GM10847 (cell line): ENCODE results near the gene MRGPRG.

ENCODE experiments used
- POLR2A ChIP-seq: IDR thresholded peaks from 2 replicates; pipeline ENCODE4 v1.6.1; 2011; ENCODE audit not compliant: insufficient read length; ENCODE audit errors: extremely low read depth

MRGPRG gene

DNA sequence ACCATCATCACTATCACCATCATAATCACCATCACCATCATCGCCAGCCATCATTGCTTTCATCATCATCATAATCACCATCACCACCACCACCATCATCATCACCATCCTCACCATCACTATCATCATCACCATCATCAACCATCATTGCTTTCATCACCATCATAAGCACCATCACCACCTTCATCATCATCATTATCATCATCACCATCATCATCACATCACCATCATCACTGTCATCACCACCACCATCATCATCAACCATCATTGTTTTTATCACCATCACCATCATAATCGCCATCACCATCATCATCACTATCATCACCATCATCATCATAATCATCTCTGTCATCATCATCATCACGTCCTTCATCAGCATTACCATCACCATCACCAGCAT is 44.2 kb downstream of the MRGPRG start:
- no peak for TF ChIP-seq POLR2A

GRCh38 chr11:3173795-3174194 is 44.8 kb downstream of the MRGPRG start:
- no peak for TF ChIP-seq POLR2A

DNA sequence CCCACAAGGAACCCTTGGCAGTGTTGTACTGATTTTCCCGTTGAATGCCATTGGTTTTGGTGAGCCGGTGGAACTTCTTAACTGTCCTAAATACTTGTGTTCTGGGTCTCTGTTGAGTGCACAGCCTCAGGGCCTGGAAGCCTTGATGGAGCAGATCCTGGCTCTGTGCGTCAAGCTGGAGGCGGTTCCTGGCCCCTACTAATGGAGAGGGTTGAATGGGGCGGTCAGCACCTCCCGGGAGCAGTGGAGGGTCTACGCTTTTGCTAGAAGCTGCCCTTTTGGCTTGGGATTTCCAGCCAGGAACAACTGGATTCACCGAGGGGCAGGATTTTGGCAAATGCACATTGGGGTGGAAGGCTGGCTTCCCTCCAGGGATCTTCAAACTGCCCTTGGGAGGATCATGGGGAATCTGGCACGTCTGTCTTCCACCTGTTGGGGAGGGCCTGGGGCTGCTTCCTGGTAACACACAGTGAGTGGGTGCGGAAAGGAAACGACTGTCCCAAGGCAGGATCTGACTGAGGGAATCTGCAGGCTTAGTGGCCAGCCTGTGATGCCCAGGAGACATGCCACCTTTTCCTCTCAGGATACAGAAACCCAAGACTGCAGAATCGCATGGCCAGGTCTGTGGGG is 46.6 kb downstream of the MRGPRG start:
- no peak for TF ChIP-seq POLR2A

DNA sequence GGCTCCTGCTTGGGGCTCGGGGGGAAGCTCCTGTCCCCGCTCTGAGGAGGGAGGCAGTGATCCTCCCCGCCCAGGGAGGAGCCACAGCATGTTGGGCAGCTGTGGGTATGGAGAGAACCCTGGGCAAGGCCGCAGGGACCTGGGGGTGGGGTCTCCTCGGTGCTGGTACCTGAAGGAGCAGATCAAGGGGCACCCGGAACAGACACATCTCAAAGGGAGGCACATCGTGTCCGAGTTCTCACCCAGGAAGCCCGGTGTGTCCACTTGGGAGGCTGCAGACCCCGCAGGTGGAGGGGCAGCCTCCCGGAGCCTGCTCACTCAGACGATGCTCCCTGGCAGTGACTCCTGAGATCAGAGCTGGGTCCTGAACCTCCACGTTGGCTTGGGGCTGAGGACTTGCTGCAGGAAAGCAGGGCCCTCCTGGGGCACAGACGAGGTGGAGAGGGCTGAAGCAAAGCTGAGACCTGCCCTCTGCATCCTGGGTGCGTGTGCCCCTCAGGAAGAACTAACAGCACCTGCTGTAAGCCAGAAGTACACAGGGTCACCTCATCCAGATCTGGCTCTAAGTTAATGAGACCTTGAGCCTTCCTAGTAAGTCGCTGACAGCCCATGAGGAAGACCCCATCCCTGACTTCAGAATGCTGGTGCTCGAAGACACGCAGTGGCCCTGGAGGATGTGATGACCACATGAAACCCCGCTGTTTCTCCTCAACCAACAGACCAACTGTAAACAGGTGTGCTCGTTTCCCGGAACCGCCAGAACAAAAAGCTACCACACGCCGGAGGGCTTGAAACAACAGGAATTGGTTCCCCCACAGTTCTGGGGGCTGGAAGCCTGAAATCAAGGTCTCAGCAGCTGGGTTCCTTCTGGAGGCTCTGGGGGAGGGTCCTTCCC is 47.6 kb downstream of the MRGPRG start:
- TF ChIP-seq POLR2A = no peak

GRCh38 chr11:3170044-3170755 is 48.4 kb downstream of the MRGPRG start:
- no peak for TF ChIP-seq POLR2A

- no peak for TF ChIP-seq POLR2A
These were observed 49.2 kb downstream of the MRGPRG start for GRCh38 chr11:3169255-3170043.
